SK-N-SH treated with all-trans-retinoic acid at 6 μM for 48 hours (cell line): ENCODE results near the gene PHLDA2.

Source experiments
- ATAC-seq: fragments of 200-7000 bp; cut with Tn5 transposase; 3 replicates; pipeline ENCODE4 v1.9.1; 2020; ENCODE audit warnings: mild to moderate bottlenecking, moderate library complexity
- ARNTL ChIP-seq: fragments of 450-650 bp; formaldehyde crosslinking; IDR thresholded peaks from 2 replicates; pipeline ENCODE4 v1.5.0; 2020; ENCODE audit warnings: low read depth, mild to moderate bottlenecking, moderate library complexity, borderline replicate concordance
- BACH2 ChIP-seq: fragments of 250-450 bp; sonication (Bioruptor Pico); IDR thresholded peaks from 2 replicates; pipeline ENCODE4 v1.9.0; 2021; ENCODE audit warnings: mild to moderate bottlenecking, borderline replicate concordance
- CSDC2 ChIP-seq: fragments of 250-450 bp; sonication (Bioruptor Pico); IDR thresholded peaks from 2 replicates; pipeline ENCODE4 v1.5.0; 2020; ENCODE audit warnings: mild to moderate bottlenecking, moderate library complexity
- ESRRG ChIP-seq: fragments of 250-450 bp; sonication (Bioruptor Pico); IDR thresholded peaks from 2 replicates; pipeline ENCODE4 v1.6.1; 2021; ENCODE audit warnings: mild to moderate bottlenecking
- GLIS3 ChIP-seq: fragments of 250-450 bp; sonication (Bioruptor Pico); IDR thresholded peaks from 2 replicates; pipeline ENCODE4 v1.5.0; 2020; ENCODE audit warnings: mild to moderate bottlenecking, moderate library complexity
- ISL1 ChIP-seq: fragments of 250-450 bp; sonication (Bioruptor Pico); IDR thresholded peaks from 2 replicates; pipeline ENCODE4 v2.1.2; 2022; ENCODE audit warnings: mild to moderate bottlenecking, moderate library complexity
- OSR1 ChIP-seq: fragments of 250-450 bp; sonication (Bioruptor Pico); IDR thresholded peaks from 2 replicates; pipeline ENCODE4 v1.8.0; 2022; ENCODE audit warnings: moderate library complexity, mild to moderate bottlenecking, inconsistent platforms
- PPARA ChIP-seq: fragments of 250-450 bp; sonication (Bioruptor Pico); IDR thresholded peaks from 2 replicates; pipeline ENCODE4 v1.5.0; 2020; ENCODE audit warnings: mild to moderate bottlenecking, borderline replicate concordance
- RARB ChIP-seq: fragments of 250-450 bp; sonication (Bioruptor Pico); IDR thresholded peaks from 2 replicates; pipeline ENCODE4 v1.8.0; 2021; ENCODE audit warnings: mild to moderate bottlenecking, moderate library complexity
- SNAI2 ChIP-seq: fragments of 250-450 bp; sonication (Bioruptor Pico); IDR thresholded peaks from 2 replicates; pipeline ENCODE4 v1.5.0; 2020; ENCODE audit warnings: mild to moderate bottlenecking, moderate library complexity
- TOX ChIP-seq: fragments of 250-450 bp; sonication (Bioruptor Pico); IDR thresholded peaks from 2 replicates; pipeline ENCODE4 v1.8.0; 2021; ENCODE audit warnings: mild to moderate bottlenecking, moderate library complexity, borderline replicate concordance
- ZC3H10 ChIP-seq: fragments of 250-450 bp; sonication (Bioruptor Pico); IDR thresholded peaks from 2 replicates; pipeline ENCODE4 v1.5.1; 2021; ENCODE audit warnings: mild to moderate bottlenecking, moderate library complexity
- ZFP30 ChIP-seq: fragments of 450-650 bp; formaldehyde crosslinking; IDR thresholded peaks from 2 replicates; pipeline ENCODE4 v1.5.0; 2022; ENCODE audit warnings: mild to moderate bottlenecking, moderate library complexity
- ZNF565 ChIP-seq: fragments of 450-650 bp; formaldehyde crosslinking; conservative IDR thresholded peaks from 2 replicates; pipeline ENCODE4 v1.5.0; 2020; ENCODE audit warnings: low read depth, mild to moderate bottlenecking, moderate library complexity
- ZNF70 ChIP-seq: fragments of 450-650 bp; formaldehyde crosslinking; IDR thresholded peaks from 2 replicates; pipeline ENCODE4 v1.5.0; 2020; ENCODE audit warnings: mild to moderate bottlenecking, moderate library complexity
- ZNF8 ChIP-seq: fragments of 450-650 bp; formaldehyde crosslinking; IDR thresholded peaks from 2 replicates; pipeline ENCODE4 v1.5.0; 2020; ENCODE audit warnings: mild to moderate bottlenecking, moderate library complexity
- TF ChIP-seq, protein P1 (sequence below): fragments of 250-450 bp; sonication (Bioruptor Pico); IDR thresholded peaks from 2 replicates; pipeline ENCODE4 v1.8.0; 2020; ENCODE audit warnings: mild to moderate bottlenecking, moderate library complexity, borderline replicate concordance
- TF ChIP-seq, protein P2 (sequence below): fragments of 250-450 bp; sonication (Bioruptor Pico); IDR thresholded peaks from 2 replicates; pipeline ENCODE4 v1.5.1; 2020; ENCODE audit warnings: low read depth, mild to moderate bottlenecking, moderate library complexity
- TF ChIP-seq, protein P3 (sequence below): fragments of 250-450 bp; sonication (Bioruptor Pico); IDR thresholded peaks from 2 replicates; pipeline ENCODE4 v1.5.0; 2020; ENCODE audit warnings: mild to moderate bottlenecking, moderate library complexity
- TF ChIP-seq, protein P4 (sequence below): fragments of 250-450 bp; sonication (Bioruptor Pico); IDR thresholded peaks from 2 replicates; pipeline ENCODE4 v1.8.0; 2021; ENCODE audit warnings: low read depth, mild to moderate bottlenecking, moderate library complexity, borderline replicate concordance
- TF ChIP-seq, protein P5 (sequence below): fragments of 250-450 bp; sonication (Bioruptor Pico); IDR thresholded peaks from 2 replicates; pipeline ENCODE4 v1.5.1; 2021; ENCODE audit warnings: mild to moderate bottlenecking, moderate library complexity

Gene PHLDA2

DNA sequence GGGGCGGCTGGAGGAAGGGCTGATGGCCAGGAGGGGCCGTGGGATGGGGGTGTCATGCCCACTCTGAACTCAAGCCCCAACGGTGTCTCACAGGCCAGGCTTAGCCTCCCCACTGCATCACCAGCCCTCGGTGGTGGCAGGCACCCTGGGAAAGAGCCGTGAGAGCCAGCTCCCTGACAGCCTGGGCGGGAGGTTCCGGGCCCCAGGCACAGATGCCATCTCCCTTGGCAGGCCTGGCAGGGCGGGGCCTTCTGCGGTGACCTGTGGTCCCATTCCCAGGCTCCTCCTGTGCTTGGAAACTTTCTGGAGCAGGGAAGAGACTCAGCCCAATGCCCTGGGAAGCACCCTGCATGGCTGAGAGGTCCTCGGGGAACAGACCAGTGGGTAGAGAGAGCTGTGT lies 4.8 kb downstream of the PHLDA2 start:
- no peak for ATAC-seq
- no peak for TF ChIP-seq ISL1
- no peak for TF ChIP-seq OSR1 (CRISPR knock-in tag)
- TF ChIP-seq TOX (CRISPR knock-in tag), result no peak
- TF ChIP-seq, protein P1, sequence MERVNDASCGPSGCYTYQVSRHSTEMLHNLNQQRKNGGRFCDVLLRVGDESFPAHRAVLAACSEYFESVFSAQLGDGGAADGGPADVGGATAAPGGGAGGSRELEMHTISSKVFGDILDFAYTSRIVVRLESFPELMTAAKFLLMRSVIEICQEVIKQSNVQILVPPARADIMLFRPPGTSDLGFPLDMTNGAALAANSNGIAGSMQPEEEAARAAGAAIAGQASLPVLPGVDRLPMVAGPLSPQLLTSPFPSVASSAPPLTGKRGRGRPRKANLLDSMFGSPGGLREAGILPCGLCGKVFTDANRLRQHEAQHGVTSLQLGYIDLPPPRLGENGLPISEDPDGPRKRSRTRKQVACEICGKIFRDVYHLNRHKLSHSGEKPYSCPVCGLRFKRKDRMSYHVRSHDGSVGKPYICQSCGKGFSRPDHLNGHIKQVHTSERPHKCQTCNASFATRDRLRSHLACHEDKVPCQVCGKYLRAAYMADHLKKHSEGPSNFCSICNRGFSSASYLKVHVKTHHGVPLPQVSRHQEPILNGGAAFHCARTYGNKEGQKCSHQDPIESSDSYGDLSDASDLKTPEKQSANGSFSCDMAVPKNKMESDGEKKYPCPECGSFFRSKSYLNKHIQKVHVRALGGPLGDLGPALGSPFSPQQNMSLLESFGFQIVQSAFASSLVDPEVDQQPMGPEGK (CRISPR knock-in tag), result no peak
- TF ChIP-seq, protein P2, sequence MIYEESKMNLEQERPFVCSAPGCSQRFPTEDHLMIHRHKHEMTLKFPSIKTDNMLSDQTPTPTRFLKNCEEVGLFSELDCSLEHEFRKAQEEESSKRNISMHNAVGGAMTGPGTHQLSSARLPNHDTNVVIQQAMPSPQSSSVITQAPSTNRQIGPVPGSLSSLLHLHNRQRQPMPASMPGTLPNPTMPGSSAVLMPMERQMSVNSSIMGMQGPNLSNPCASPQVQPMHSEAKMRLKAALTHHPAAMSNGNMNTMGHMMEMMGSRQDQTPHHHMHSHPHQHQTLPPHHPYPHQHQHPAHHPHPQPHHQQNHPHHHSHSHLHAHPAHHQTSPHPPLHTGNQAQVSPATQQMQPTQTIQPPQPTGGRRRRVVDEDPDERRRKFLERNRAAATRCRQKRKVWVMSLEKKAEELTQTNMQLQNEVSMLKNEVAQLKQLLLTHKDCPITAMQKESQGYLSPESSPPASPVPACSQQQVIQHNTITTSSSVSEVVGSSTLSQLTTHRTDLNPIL (CRISPR knock-in tag), result no peak
- no peak for TF ChIP-seq SNAI2
- no peak for TF ChIP-seq RARB (CRISPR knock-in tag)
- TF ChIP-seq ZFP30 (CRISPR knock-in tag), result no peak
- TF ChIP-seq, protein P3, sequence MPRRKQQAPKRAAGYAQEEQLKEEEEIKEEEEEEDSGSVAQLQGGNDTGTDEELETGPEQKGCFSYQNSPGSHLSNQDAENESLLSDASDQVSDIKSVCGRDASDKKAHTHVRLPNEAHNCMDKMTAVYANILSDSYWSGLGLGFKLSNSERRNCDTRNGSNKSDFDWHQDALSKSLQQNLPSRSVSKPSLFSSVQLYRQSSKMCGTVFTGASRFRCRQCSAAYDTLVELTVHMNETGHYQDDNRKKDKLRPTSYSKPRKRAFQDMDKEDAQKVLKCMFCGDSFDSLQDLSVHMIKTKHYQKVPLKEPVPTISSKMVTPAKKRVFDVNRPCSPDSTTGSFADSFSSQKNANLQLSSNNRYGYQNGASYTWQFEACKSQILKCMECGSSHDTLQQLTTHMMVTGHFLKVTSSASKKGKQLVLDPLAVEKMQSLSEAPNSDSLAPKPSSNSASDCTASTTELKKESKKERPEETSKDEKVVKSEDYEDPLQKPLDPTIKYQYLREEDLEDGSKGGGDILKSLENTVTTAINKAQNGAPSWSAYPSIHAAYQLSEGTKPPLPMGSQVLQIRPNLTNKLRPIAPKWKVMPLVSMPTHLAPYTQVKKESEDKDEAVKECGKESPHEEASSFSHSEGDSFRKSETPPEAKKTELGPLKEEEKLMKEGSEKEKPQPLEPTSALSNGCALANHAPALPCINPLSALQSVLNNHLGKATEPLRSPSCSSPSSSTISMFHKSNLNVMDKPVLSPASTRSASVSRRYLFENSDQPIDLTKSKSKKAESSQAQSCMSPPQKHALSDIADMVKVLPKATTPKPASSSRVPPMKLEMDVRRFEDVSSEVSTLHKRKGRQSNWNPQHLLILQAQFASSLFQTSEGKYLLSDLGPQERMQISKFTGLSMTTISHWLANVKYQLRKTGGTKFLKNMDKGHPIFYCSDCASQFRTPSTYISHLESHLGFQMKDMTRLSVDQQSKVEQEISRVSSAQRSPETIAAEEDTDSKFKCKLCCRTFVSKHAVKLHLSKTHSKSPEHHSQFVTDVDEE (CRISPR knock-in tag), result no peak
- no peak for TF ChIP-seq BACH2 (CRISPR knock-in tag)
- TF ChIP-seq ZC3H10 (CRISPR knock-in tag), result no peak
- TF ChIP-seq ESRRG, result no peak
- TF ChIP-seq PPARA (CRISPR knock-in tag), result no peak
- TF ChIP-seq CSDC2 (CRISPR knock-in tag), result no peak
- no peak for TF ChIP-seq ZNF8 (CRISPR knock-in tag)
- TF ChIP-seq, protein P4, sequence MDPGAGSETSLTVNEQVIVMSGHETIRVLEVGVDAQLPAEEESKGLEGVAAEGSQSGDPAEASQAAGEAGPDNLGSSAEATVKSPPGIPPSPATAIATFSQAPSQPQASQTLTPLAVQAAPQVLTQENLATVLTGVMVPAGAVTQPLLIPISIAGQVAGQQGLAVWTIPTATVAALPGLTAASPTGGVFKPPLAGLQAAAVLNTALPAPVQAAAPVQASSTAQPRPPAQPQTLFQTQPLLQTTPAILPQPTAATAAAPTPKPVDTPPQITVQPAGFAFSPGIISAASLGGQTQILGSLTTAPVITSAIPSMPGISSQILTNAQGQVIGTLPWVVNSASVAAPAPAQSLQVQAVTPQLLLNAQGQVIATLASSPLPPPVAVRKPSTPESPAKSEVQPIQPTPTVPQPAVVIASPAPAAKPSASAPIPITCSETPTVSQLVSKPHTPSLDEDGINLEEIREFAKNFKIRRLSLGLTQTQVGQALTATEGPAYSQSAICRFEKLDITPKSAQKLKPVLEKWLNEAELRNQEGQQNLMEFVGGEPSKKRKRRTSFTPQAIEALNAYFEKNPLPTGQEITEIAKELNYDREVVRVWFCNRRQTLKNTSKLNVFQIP (CRISPR knock-in tag), result no peak
- TF ChIP-seq ZNF565 (CRISPR knock-in tag), result no peak
- no peak for TF ChIP-seq ZNF70

DNA sequence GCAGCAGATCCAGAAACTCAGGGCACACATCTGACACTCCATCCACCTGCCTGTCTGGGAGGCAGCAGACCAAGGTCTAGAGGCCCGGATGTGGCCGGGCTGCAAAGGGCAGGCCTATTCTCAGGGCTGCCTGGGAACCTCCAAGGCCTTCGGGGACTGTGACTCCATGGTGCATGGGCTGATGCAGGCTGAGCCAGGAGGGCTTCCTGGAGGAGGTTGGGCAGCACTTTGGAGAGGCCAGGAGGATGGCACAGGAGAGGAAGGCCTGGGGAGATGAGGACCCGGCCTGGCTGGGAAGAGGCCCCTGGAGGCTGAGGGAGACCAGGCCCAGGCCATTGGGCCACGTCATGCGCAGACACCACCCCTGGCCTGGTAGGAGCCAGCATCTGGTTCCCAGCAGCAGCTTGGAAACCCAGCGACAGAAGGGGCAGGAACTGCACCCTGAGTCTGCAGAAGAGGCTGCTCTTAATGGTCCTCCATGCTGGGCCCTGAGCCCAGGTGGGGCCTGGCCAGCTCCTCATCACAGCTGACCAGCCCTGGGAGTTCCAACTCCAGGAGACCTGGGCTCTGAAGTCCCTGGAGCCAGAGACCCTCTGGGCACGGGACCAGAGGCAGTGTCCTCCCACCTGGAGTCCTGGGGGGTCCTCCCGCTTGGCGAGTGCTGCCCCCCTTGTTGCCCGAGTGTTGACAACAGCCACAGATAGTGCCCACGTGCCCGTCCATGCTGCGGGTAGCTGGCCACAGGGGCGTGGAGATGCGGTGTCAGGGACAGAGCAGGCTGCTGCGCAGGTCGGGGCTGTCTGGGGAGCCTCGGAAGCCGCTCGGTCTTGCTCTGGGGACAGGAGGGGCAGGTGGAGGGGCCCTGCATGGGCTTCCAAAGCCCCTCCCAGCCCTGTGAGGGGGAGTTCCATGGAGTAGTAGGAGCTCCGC lies 5.5 kb downstream of the PHLDA2 start:
- ATAC-seq, result no peak
- TF ChIP-seq TOX (CRISPR knock-in tag), result no peak
- TF ChIP-seq, protein P4 (CRISPR knock-in tag), result no peak
- no peak for TF ChIP-seq ZNF8 (CRISPR knock-in tag)
- TF ChIP-seq PPARA (CRISPR knock-in tag), result no peak
- TF ChIP-seq ZNF70, result no peak
- TF ChIP-seq RARB (CRISPR knock-in tag), result no peak
- TF ChIP-seq, protein P3 (CRISPR knock-in tag), result no peak
- TF ChIP-seq, protein P5, sequence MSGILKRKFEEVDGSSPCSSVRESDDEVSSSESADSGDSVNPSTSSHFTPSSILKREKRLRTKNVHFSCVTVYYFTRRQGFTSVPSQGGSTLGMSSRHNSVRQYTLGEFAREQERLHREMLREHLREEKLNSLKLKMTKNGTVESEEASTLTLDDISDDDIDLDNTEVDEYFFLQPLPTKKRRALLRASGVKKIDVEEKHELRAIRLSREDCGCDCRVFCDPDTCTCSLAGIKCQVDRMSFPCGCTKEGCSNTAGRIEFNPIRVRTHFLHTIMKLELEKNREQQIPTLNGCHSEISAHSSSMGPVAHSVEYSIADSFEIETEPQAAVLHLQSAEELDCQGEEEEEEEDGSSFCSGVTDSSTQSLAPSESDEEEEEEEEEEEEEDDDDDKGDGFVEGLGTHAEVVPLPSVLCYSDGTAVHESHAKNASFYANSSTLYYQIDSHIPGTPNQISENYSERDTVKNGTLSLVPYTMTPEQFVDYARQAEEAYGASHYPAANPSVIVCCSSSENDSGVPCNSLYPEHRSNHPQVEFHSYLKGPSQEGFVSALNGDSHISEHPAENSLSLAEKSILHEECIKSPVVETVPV (CRISPR knock-in tag), result no peak
- TF ChIP-seq, protein P2 (CRISPR knock-in tag), result no peak
- TF ChIP-seq ZC3H10 (CRISPR knock-in tag), result no peak
- no peak for TF ChIP-seq GLIS3 (CRISPR knock-in tag)
- no peak for TF ChIP-seq ZNF565 (CRISPR knock-in tag)
- no peak for TF ChIP-seq BACH2 (CRISPR knock-in tag)
- no peak for TF ChIP-seq CSDC2 (CRISPR knock-in tag)
- TF ChIP-seq ARNTL (CRISPR knock-in tag), result no peak
